HFFc6 (cell line): Measurements from ENCODE around the gene MCM10. TPM values are rescaled to one million over a fixed set of nuclear protein-coding genes. Genes with fewer than 3 reads are reported as not detected.

ENCODE experiments used
- DNase-seq: peaks from one replicate; pipeline ENCODE4 v3.0.0-alpha.2; 2018
- H3K27ac Mint-ChIP-seq: 2 replicates; pipeline ENCODE4 v1.8.0; 2020; ENCODE audit warnings: mild to moderate bottlenecking, mixed read lengths
- H3K27me3 Mint-ChIP-seq: 2 replicates; pipeline ENCODE4 v1.8.0; 2021; ENCODE audit warnings: mild to moderate bottlenecking, moderate library complexity, mixed read lengths; ENCODE audit not compliant: insufficient read depth
- H3K36me3 Mint-ChIP-seq: 2 replicates; pipeline ENCODE4 v1.8.0; 2021; ENCODE audit warnings: low read depth, mixed read lengths
- H3K4me1 Mint-ChIP-seq: 2 replicates; pipeline ENCODE4 v1.8.0; 2020; ENCODE audit warnings: low read depth, mixed read lengths
- H3K4me3 Mint-ChIP-seq: 2 replicates; pipeline ENCODE4 v1.8.0; 2020; ENCODE audit warnings: mild to moderate bottlenecking, moderate library complexity, mixed read lengths
- H3K9me3 Mint-ChIP-seq: 2 replicates; pipeline ENCODE4 v1.8.0; 2020; ENCODE audit warnings: mild to moderate bottlenecking, mixed read lengths
- total RNA-seq, 6 experiments: library from RNA; stranded (reverse); fragmentation: NEBNext Ultra II Directional; extraction: Animal tissue kit (Norgen Biotek cat#: 25700); gene quantifications; 2 replicates in 1 of 6; 3 replicates in 5 of 6; pipeline ENCODE4 v1.2.3, GENCODE V29; 2021
- TF ChIP-seq, protein P1 (sequence below): fragments of 200-600 bp; sonication (generic); IDR thresholded peaks from 2 replicates; pipeline ENCODE4 v1.5.0; 2021; ENCODE audit warnings: antibody characterized with exemption, mild to moderate bottlenecking

The MCM10 gene
- total RNA-seq, 6 experiments from 2014 or later: 8.3 to 18.4 (median 15.7) TPM

DNA sequence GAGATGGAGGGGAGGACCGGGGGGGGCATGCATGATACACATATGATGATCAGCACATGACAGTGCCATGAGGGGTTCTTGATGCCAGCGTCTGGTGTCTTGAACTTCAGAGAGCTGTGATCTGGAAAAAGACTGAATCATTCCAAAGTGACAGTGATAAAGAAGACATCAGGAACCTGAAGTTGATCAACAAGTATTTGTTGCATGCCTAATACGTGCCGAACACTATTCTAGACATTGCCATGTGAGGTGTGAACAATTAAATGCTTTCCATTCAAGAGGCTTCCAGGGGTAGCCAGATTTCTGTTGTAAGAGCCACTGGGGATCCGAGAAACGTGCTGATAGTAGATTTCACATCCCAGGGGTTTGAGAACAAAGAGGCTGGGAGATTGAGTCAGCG lies 6.2 kb downstream of the MCM10 start:
- no peak overlapping the region for H3K27ac Mint-ChIP-seq
- H3K9me3 Mint-ChIP-seq: no peaks in the 10 kb centered on the region
- no peak for DNase-seq
- peaks cover 5% of the 10 kb centered on the region for H3K36me3 Mint-ChIP-seq
- no peaks in the 10 kb centered on the region; the same call in 1 of the 2 replicates for H3K27me3 Mint-ChIP-seq
- TF ChIP-seq, protein P1, sequence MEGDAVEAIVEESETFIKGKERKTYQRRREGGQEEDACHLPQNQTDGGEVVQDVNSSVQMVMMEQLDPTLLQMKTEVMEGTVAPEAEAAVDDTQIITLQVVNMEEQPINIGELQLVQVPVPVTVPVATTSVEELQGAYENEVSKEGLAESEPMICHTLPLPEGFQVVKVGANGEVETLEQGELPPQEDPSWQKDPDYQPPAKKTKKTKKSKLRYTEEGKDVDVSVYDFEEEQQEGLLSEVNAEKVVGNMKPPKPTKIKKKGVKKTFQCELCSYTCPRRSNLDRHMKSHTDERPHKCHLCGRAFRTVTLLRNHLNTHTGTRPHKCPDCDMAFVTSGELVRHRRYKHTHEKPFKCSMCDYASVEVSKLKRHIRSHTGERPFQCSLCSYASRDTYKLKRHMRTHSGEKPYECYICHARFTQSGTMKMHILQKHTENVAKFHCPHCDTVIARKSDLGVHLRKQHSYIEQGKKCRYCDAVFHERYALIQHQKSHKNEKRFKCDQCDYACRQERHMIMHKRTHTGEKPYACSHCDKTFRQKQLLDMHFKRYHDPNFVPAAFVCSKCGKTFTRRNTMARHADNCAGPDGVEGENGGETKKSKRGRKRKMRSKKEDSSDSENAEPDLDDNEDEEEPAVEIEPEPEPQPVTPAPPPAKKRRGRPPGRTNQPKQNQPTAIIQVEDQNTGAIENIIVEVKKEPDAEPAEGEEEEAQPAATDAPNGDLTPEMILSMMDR: no peak
- H3K4me3 Mint-ChIP-seq: no peak overlapping the region
- peaks cover under 1% of the 10 kb centered on the region for H3K4me1 Mint-ChIP-seq

DNA sequence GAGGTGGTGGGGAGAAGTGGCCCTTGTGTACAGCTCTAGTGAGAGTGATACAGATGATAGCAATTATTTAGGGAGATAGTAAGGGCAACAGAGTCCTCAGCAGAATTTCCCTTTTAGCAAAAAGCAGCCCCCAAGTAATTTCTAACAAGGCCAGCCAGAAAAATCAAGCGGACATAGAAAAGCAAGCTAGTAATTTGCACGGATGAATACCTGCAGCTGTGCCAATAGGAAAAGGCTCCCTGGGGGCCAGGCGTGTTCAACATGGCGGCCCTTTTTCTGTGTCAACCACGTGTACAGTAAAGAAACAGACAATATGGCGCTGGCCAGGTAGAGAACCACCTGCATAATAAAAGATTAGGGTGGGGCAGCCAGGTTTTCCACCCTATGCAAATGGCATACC lies 7.4 kb downstream of the MCM10 start:
- no peak for DNase-seq
- H3K27me3 Mint-ChIP-seq: no peaks in the 10 kb centered on the region; the same call in 1 of the 2 replicates
- TF ChIP-seq, protein P1: no peak
- peaks cover 5% of the 10 kb centered on the region for H3K36me3 Mint-ChIP-seq
- H3K27ac Mint-ChIP-seq: no peak overlapping the region
- no peak overlapping the region for H3K4me3 Mint-ChIP-seq
- no peaks in the 10 kb centered on the region for H3K9me3 Mint-ChIP-seq
- H3K4me1 Mint-ChIP-seq: no peaks in the 10 kb centered on the region

DNA sequence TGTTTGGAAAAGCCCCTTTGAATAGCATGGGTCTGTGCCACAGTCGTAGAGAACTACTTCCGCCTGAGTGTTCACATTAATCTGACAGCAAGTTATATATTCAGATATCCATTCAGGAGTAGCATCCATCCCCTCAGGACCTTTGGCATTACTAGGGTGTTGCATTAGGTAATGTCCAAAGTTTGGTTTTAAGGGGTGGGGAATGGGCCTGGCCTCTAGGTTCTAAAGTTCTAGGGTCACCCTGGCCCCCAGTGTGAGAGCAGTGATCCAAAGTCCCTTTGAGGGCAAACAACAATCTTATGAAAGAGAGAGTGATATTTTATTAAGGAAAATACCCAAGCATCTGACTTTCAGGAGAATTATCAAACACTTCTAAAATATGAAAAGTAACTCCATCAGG lies 12.3 kb downstream of the MCM10 start:
- H3K4me3 Mint-ChIP-seq: no peak overlapping the region
- no peak overlapping the region for H3K27ac Mint-ChIP-seq
- TF ChIP-seq, protein P1: no peak
- no peak for DNase-seq
- no peaks in the 10 kb centered on the region for H3K27me3 Mint-ChIP-seq
- H3K36me3 Mint-ChIP-seq: no peaks in the 10 kb centered on the region; the same call in 1 of the 2 replicates
- no peaks in the 10 kb centered on the region for H3K9me3 Mint-ChIP-seq
- H3K4me1 Mint-ChIP-seq: no peaks in the 10 kb centered on the region

DNA sequence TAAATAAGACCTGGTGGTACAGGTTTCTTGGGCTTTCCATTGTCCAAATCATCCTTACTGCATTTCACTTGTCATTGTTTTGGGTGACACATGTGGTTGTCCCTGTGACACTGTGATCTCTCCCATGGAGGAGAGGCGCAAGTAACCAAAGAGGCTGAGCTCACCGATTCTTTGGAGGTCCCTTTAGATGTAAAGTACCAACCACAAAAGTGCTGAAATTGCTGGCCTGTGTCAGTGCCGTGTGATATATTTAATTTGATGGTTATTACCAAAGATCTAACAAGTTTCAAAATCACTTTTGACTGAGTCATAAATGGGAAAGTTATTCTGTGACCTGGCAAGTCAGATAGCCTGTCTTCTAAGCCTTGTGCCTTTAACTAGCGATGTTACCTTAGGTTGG lies 19.4 kb downstream of the MCM10 start:
- H3K4me3 Mint-ChIP-seq: no peak overlapping the region
- TF ChIP-seq, protein P1: no peak
- H3K27me3 Mint-ChIP-seq: no peaks in the 10 kb centered on the region
- H3K36me3 Mint-ChIP-seq: no peaks in the 10 kb centered on the region; the same call in 1 of the 2 replicates
- H3K4me1 Mint-ChIP-seq: no peaks in the 10 kb centered on the region
- H3K9me3 Mint-ChIP-seq: no peaks in the 10 kb centered on the region
- no peak overlapping the region for H3K27ac Mint-ChIP-seq
- no peak for DNase-seq

DNA sequence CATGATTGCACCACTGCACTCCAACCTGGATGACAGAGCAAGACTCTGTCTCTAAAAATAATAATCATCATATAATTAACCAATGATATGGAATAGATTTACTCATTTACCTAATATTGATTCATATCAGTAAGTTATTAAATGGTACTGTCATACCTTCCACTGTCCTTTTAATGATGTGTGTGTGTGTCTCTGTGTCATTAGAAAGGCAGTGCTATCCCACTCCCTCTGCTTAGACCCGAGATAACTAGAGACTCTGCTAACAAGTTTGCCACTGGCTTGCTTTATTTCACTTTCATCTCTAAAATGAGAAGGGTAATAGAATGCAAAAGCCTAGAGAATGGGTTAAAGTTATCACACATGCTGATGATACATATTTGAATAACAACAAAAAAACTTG lies 21.1 kb downstream of the MCM10 start:
- H3K4me1 Mint-ChIP-seq: no peaks in the 10 kb centered on the region
- H3K27ac Mint-ChIP-seq: no peak overlapping the region
- TF ChIP-seq, protein P1: no peak
- no peaks in the 10 kb centered on the region for H3K9me3 Mint-ChIP-seq
- peaks cover 5% of the 10 kb centered on the region; the same call in 1 of the 2 replicates for H3K36me3 Mint-ChIP-seq
- no peaks in the 10 kb centered on the region for H3K27me3 Mint-ChIP-seq
- no peak for DNase-seq
- no peak overlapping the region for H3K4me3 Mint-ChIP-seq

DNA sequence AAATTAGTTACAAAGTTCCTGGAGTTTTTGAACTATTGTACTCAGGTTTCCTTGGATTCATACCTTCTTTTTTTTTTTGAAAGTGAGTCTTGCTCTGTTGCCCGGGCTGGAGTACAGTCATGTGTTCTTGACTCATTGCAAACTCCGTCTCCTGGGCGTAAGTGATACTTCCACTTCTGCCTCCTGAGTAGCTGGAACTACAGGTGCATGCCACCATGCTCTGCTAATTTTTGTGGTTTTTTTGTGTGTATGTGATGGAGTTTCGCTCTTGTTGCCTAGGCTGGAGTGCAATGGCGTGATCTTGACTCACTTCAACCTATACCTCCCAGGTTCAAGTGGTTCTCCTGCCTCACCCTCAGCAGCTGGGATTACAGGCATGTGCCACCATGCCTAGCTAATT lies 22.3 kb downstream of the MCM10 start:
- no peaks in the 10 kb centered on the region for H3K27me3 Mint-ChIP-seq
- TF ChIP-seq, protein P1: no peak
- no peak overlapping the region for H3K27ac Mint-ChIP-seq
- DNase-seq: no peak
- H3K4me3 Mint-ChIP-seq: no peak overlapping the region
- H3K4me1 Mint-ChIP-seq: no peaks in the 10 kb centered on the region
- H3K36me3 Mint-ChIP-seq: peaks cover 5% of the 10 kb centered on the region; the same call in 1 of the 2 replicates
- H3K9me3 Mint-ChIP-seq: no peaks in the 10 kb centered on the region
